A549 (cell line): ENCODE data around the gene ENOX2. TPM values are rescaled to one million over a fixed set of nuclear protein-coding genes. Genes with fewer than 3 reads are reported as not detected.

ENCODE experiments used
- ATAC-seq, 2 experiments: fragments of 200-7000 bp in 1 of 2; fragments of >200 bp in 1 of 2; cut with Nextera tagmentation in 1 of 2; cut with Tn5 transposase in 1 of 2; 3 replicates each; pipeline versions ENCODE4 v1.8.0 to v1.9.1; 2018 to 2020; ENCODE audit warnings: mild to moderate bottlenecking in 1 of 2, moderate library complexity in 1 of 2
- CTCF ChIA-PET: fragments of 300-600 bp; sonication (Branson Sonifier 250); formaldehyde crosslinking; extraction: SDS; loops from one replicate; lab custom pipeline; 2021; ENCODE audit warnings: antibody characterized with exemption, inconsistent platforms; lab: Yijun Ruan, JAX
- POLR2A ChIA-PET: fragments of 350-600 bp; formaldehyde crosslinking; extraction: SDS; loops from one replicate; lab custom pipeline; 2021; ENCODE audit warnings: antibody characterized with exemption, inconsistent platforms; lab: Yijun Ruan, JAX
- DNase-seq, 2 experiments: peaks; one replicate each; pipeline versions ENCODE4 v3.0.0 to v3.0.0-alpha.2; 2011 to 2016; ENCODE audit warnings: low read depth in 1 of 2, low spot score in 1 of 2
- FAIRE-seq: peaks from 2 replicates; lab custom pipeline; 2011; peaks lifted over from hg19 to GRCh38; lab: Jason Lieb, UNC
- H3K27ac ChIP-seq, 2 experiments: fragments of >200 bp; sonication (Bioruptor Twin); formaldehyde crosslinking; 3 replicates each; pipeline ENCODE4 v1.5.1; 2016 to 2017
- H3K4me1 ChIP-seq: fragments of >200 bp; sonication (Bioruptor Twin); formaldehyde crosslinking; 3 replicates; pipeline ENCODE4 v1.6.1; 2016
- H3K4me2 ChIP-seq: fragments of >200 bp; sonication (Bioruptor Twin); formaldehyde crosslinking; 3 replicates; pipeline ENCODE4 v1.6.1; 2016
- H3K4me3 ChIP-seq: fragments of >200 bp; sonication (Bioruptor Twin); formaldehyde crosslinking; 3 replicates; pipeline ENCODE4 v1.5.1; 2016
- H3K9me3 ChIP-seq: fragments of >200 bp; sonication (Bioruptor Twin); formaldehyde crosslinking; 3 replicates; pipeline ENCODE4 v1.6.1; 2016
- ATOH8 ChIP-seq: fragments of 250-450 bp; sonication (Bioruptor Pico); IDR thresholded peaks from 2 replicates; pipeline ENCODE4 v1.5.0; 2020; ENCODE audit warnings: low read depth, mild to moderate bottlenecking, moderate library complexity
- CBX8 ChIP-seq: fragments of 200-600 bp; sonication (generic); IDR thresholded peaks from 2 replicates; pipeline ENCODE4 v1.6.1; 2016
- CHD2 ChIP-seq: fragments of 150-350 bp; IDR thresholded peaks from 2 replicates; pipeline ENCODE4 v1.6.1; 2014; ENCODE audit warnings: low read length; ENCODE audit not compliant: partially characterized antibody
- E2F6 ChIP-seq: IDR thresholded peaks from 2 replicates; pipeline ENCODE4 v1.6.1; 2012; ENCODE audit warnings: low read depth, borderline replicate concordance
- ELK1 ChIP-seq: fragments of 150-350 bp; IDR thresholded peaks from 2 replicates; pipeline ENCODE4 v1.6.1; 2014; ENCODE audit warnings: low read depth, mild to moderate bottlenecking, low read length
- EP300 ChIP-seq, 2 experiments: fragments of >200 bp; sonication (Bioruptor Twin); formaldehyde crosslinking; IDR thresholded peaks; 2 replicates in 1 of 2; 3 replicates in 1 of 2; pipeline ENCODE4 v1.6.1; 2016 to 2017
- ESRRA ChIP-seq: fragments of 150-350 bp; IDR thresholded peaks from 2 replicates; pipeline ENCODE4 v1.6.1; 2014; ENCODE audit warnings: mild to moderate bottlenecking, low read length, borderline replicate concordance
- FOSL2 ChIP-seq, 2 experiments: fragments of 450-650 bp in 1 of 2; fragments of >200 bp in 1 of 2; sonication (Bioruptor Twin) in 1 of 2; formaldehyde crosslinking; IDR thresholded peaks; 2 replicates each; pipeline versions ENCODE4 v1.5.0 to v1.6.1; 2016 to 2020; ENCODE audit warnings: mild to moderate bottlenecking in 1 of 2, moderate library complexity in 1 of 2
- FOXS1 ChIP-seq: fragments of 250-450 bp; sonication (Bioruptor Pico); IDR thresholded peaks from 2 replicates; pipeline ENCODE4 v1.5.0; 2020; ENCODE audit warnings: mild to moderate bottlenecking, moderate library complexity
- GATA3 ChIP-seq: IDR thresholded peaks from 2 replicates; pipeline ENCODE4 v1.6.1; 2012; ENCODE audit warnings: borderline replicate concordance
- HES2 ChIP-seq: fragments of >200 bp; sonication (Bioruptor Twin); formaldehyde crosslinking; IDR thresholded peaks from 2 replicates; pipeline ENCODE4 v1.6.1; 2016
- HOXB5 ChIP-seq: fragments of 250-450 bp; sonication (Bioruptor Pico); IDR thresholded peaks from 2 replicates; pipeline ENCODE4 v1.5.0; 2020; ENCODE audit warnings: mild to moderate bottlenecking, moderate library complexity
- JUN ChIP-seq, 2 experiments: fragments of >200 bp; sonication (Bioruptor Twin); formaldehyde crosslinking; IDR thresholded peaks; 2 replicates in 1 of 2; 3 replicates in 1 of 2; pipeline ENCODE4 v1.6.1; 2016 to 2017
- JUNB ChIP-seq: fragments of >200 bp; sonication (Bioruptor Twin); formaldehyde crosslinking; IDR thresholded peaks from 2 replicates; pipeline ENCODE4 v1.6.1; 2016
- KDM5A ChIP-seq: fragments of 200-600 bp; sonication (generic); IDR thresholded peaks from 2 replicates; pipeline ENCODE4 v1.6.1; 2016; ENCODE audit warnings: antibody characterized with exemption, mild to moderate bottlenecking
- NR3C1 ChIP-seq: fragments of >200 bp; sonication (Bioruptor Twin); formaldehyde crosslinking; IDR thresholded peaks from 3 replicates; pipeline ENCODE4 v1.6.1; 2017
- POLR2A ChIP-seq: IDR thresholded peaks from 2 replicates; pipeline ENCODE4 v1.6.1; 2012; ENCODE audit warnings: mild to moderate bottlenecking, low read length
- RAD21 ChIP-seq, 2 experiments: fragments of >200 bp in 1 of 2; sonication (Bioruptor Twin) in 1 of 2; formaldehyde crosslinking in 1 of 2; IDR thresholded peaks in 1 of 2; conservative IDR thresholded peaks in 1 of 2; 2 replicates in 1 of 2; 3 replicates in 1 of 2; pipeline ENCODE4 v1.6.1; 2012 to 2018; ENCODE audit warnings: inconsistent platforms in 1 of 2
- RARB ChIP-seq: fragments of 250-450 bp; sonication (Bioruptor Pico); IDR thresholded peaks from 2 replicates; pipeline ENCODE4 v1.8.0; 2021; ENCODE audit warnings: mild to moderate bottlenecking, moderate library complexity
- RCOR1 ChIP-seq: fragments of 150-350 bp; IDR thresholded peaks from 2 replicates; pipeline ENCODE4 v1.6.1; 2014; ENCODE audit warnings: antibody characterized with exemption, low read length, low read depth
- REST ChIP-seq: fragments of 200-600 bp; sonication (generic); IDR thresholded peaks from 2 replicates; pipeline ENCODE4 v1.6.1; 2016; ENCODE audit warnings: antibody characterized with exemption, mild to moderate bottlenecking, moderate library complexity
- RFX5 ChIP-seq: fragments of 450-650 bp; IDR thresholded peaks from 2 replicates; pipeline ENCODE4 v1.7.1; 2014; ENCODE audit warnings: antibody characterized with exemption, mild to moderate bottlenecking, moderate library complexity
- RNF2 ChIP-seq: fragments of 200-600 bp; sonication (generic); IDR thresholded peaks from 2 replicates; pipeline ENCODE4 v1.6.1; 2016; ENCODE audit warnings: low read depth, mild to moderate bottlenecking, antibody characterized with exemption, moderate library complexity, borderline replicate concordance
- SREBF2 ChIP-seq: fragments of 450-650 bp; IDR thresholded peaks from 2 replicates; pipeline ENCODE4 v1.6.1; 2014; ENCODE audit warnings: mild to moderate bottlenecking, moderate library complexity
- TP53 ChIP-seq: fragments of 250-450 bp; sonication (Bioruptor Pico); IDR thresholded peaks from 2 replicates; pipeline ENCODE4 v1.5.0; 2021; ENCODE audit warnings: mild to moderate bottlenecking, moderate library complexity
- USF2 ChIP-seq: fragments of 450-650 bp; IDR thresholded peaks from 2 replicates; pipeline ENCODE4 v1.6.1; 2014; ENCODE audit warnings: antibody characterized with exemption
- ZNF302 ChIP-seq: fragments of 250-450 bp; sonication (Bioruptor Pico); IDR thresholded peaks from 2 replicates; pipeline ENCODE4 v1.9.0; 2021; ENCODE audit warnings: inconsistent platforms, mild to moderate bottlenecking, moderate library complexity
- WGBS: methylation state at CpG from one replicate; pipeline ENCODE4 v1.1.6; 2017; ENCODE audit errors: missing lambda C conversion rate; 5-methylcytosine and 5-hydroxymethylcytosine counted together
- polyA plus RNA-seq, 4 experiments: library from polyadenylated mRNA; depleted of rRNA in 3 of 4; stranded (reverse); fragments of >200 nt; fragmentation: RNase III in 1 of 4; extraction: RNeasy Plus Mini Kit Qiagen cat#74134 plus additional on column Dnase treatment in 1 of 4; gene quantifications; 2 replicates in 3 of 4; 3 replicates in 1 of 4; pipeline ENCODE4 v1.2.3, GENCODE V29; 2011 to 2017

The ENOX2 gene
- polyA plus RNA-seq, 2 of the 4 experiments (the other 2 are of a cell fraction), result 10.3 to 35.5 TPM

- 82% methylated on average over 3 of the region's 3 CpGs for WGBS
- Histone ChIP-seq H3K4me2 (no peak overlapping the region), H3K4me1 (no peaks in the 10 kb centered on the region), H3K4me3 (no peak overlapping the region), H3K9me3 (no peaks in the 10 kb centered on the region), H3K27ac (no peak overlapping the region)
- TF ChIP-seq JUNB (no peak), ESRRA (no peak), NR3C1 (no peak), JUN (IDR thresholded peaks at IDR 0.05) (no peak), HOXB5 (CRISPR knock-in tag) (no peak), USF2 (no peak), RAD21 (conservative IDR thresholded peaks at IDR 0.05 in 1 of 2, IDR thresholded peaks at IDR 0.05 in 1 of 2) (no peak), E2F6 (no peak), ZNF302 (no peak), REST (no peak), ELK1 (no peak)
- ATAC-seq (no peak), DNase-seq (no peak), FAIRE-seq (no peak)
- ChIA-PET POLR2A (no interaction called here), CTCF (no interaction called here)
These were observed 211.4 kb downstream of the ENOX2 start for GRCh38 chrX:130691576-130691975.

- no peak for FAIRE-seq
- CTCF ChIA-PET, result no interaction called here
These were observed 214.6 kb downstream of the ENOX2 start for GRCh38 chrX:130688360-130688759.

More at GRCh38 chrX:130688360-130688759, 214.6 kb downstream of the ENOX2 start:
- no peak overlapping the region for H3K27ac ChIP-seq
- DNase-seq (no peak), ATAC-seq (no peak)
- TF ChIP-seq RAD21 (conservative IDR thresholded peaks at IDR 0.05 in 1 of 2, IDR thresholded peaks at IDR 0.05 in 1 of 2) (no peak), REST (no peak), CHD2 (no peak), JUNB (no peak), EP300 (IDR thresholded peaks at IDR 0.05) (no peak), JUN (IDR thresholded peaks at IDR 0.05) (no peak), TP53 (CRISPR knock-in tag) (no peak), RNF2 (no peak), FOXS1 (CRISPR knock-in tag) (no peak), FOSL2 (IDR thresholded peaks at IDR 0.05) (no peak), FOSL2 (CRISPR knock-in tag; IDR thresholded peaks at IDR 0.05) (no peak), RFX5 (no peak), GATA3 (no peak), CBX8 (no peak), RCOR1 (no peak), KDM5A (no peak), POLR2A (no peak), SREBF2 (no peak), ATOH8 (CRISPR knock-in tag) (no peak), RARB (CRISPR knock-in tag) (no peak), HES2 (no peak)
- H3K9me3 ChIP-seq, result no peaks in the 10 kb centered on the region
- 92% methylated on average over 5 of the region's 5 CpGs for WGBS
- POLR2A ChIA-PET, result no interaction called here
- H3K4me1 ChIP-seq, result no peaks in the 10 kb centered on the region
- no peak overlapping the region for H3K4me3 ChIP-seq
- H3K4me2 ChIP-seq, result no peak overlapping the region
